Measurements from ENCODE around the gene GSTM1. TPM values are rescaled to one million over a fixed set of nuclear protein-coding genes. Genes with fewer than 3 reads are reported as not detected.

Gene GSTM1
- 10 to 100 TPM in 1 of 2 donors, not detected in 1; 28.5 TPM for total RNA-seq
- polyA plus RNA-seq (ENCODE audit: insufficient read length in 2 of 2): 1 to 10 TPM; 1.5 to 1.8 TPM
- long read RNA-seq, donor 1: 0 reads
- long read RNA-seq, donor 2: 0 reads
- long read RNA-seq, donor 3, transcript GSTM1-201 (8 exons, 1,161 nt): major isoform, 7 of 8 reads
- long read RNA-seq, donor 3, partial matches to known transcripts: 0 of 8 reads
- long read RNA-seq, donor 3, other reads (novel, unspliced or antisense): 0 of 8 reads
- long read RNA-seq, donor 4, transcript GSTM1-201 (8 exons, 1,161 nt): major isoform, 30 of 35 reads
- long read RNA-seq, donor 4, partial matches to known transcripts: 0 of 35 reads
- long read RNA-seq, donor 4, other reads (novel, unspliced or antisense): 0 of 35 reads

DNA sequence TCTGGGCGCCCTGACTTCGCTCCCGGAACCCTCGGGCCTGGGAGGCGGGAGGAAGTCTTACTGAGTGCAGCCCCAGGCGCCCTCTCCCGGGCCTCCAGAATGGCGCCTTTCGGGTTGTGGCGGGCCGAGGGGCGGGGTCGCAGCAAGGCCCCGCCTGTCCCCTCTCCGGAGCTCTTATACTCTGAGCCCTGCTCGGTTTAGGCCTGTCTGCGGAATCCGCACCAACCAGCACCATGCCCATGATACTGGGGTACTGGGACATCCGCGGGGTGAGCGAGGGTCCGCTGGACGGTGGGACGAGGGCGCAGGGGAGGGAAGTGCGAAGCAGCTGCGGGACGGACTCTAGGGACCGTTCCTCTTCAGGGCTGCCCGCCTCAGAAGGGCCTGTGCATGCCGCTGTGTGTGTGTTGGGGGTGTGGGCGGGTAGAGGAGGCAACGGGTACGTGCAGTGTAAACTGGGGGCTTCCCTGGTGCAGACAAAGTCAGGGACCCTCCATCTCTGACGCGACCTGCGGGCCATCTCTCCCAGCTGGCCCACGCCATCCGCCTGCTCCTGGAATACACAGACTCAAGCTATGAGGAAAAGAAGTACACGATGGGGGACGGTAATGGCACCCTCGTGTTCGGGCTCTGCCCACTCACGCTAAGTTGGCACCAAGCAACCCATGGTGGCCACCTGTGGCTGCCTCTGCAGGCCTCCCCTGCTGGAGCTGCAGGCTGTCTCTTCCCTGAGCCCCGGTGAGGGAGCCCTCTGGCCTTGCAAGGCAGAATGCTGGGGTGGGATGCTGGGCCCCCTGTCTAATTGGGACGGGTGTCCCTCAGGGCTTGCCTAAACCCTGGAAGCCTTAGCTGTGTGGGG, at the start of gene GSTM1:
Gene GSTM1, plus strand, starts transcription at position 177 of the 859 bp plus-strand sequence. Its CDS starts 57 bp downstream, at position 234.
- H3K9me3 ChIP-seq (ENCODE audit: control insufficient read depth, insufficient read depth, low read length): no peaks in the 10 kb centered on the region
- no peaks in the 10 kb centered on the region for H3K4me1 ChIP-seq (ENCODE audit: control insufficient read depth, insufficient read depth, low read length)
- DNase-seq (ENCODE audit: low read depth in 4 of 6, low spot score in 6 of 6): peak in 2 of 6 donors; percentile 75 to 86
- peak within 1 kb of the TSS; percentile 80 for H3K4me3 ChIP-seq (ENCODE audit: low read depth, low read length)
- H3K36me3 ChIP-seq (ENCODE audit: control insufficient read depth, insufficient read depth, low read length): peaks cover 5% of the 10 kb centered on the region
- H3K27me3 ChIP-seq (ENCODE audit: control insufficient read depth, insufficient read depth, low read length): no peaks in the 10 kb centered on the region
- no CpG with 5 or more reads among the region's 46 CpGs for WGBS (ENCODE audit: insufficient coverage)
- H3K27ac ChIP-seq (ENCODE audit: low read depth, low read length): peak within 1 kb of the TSS; percentile 89

DNA sequence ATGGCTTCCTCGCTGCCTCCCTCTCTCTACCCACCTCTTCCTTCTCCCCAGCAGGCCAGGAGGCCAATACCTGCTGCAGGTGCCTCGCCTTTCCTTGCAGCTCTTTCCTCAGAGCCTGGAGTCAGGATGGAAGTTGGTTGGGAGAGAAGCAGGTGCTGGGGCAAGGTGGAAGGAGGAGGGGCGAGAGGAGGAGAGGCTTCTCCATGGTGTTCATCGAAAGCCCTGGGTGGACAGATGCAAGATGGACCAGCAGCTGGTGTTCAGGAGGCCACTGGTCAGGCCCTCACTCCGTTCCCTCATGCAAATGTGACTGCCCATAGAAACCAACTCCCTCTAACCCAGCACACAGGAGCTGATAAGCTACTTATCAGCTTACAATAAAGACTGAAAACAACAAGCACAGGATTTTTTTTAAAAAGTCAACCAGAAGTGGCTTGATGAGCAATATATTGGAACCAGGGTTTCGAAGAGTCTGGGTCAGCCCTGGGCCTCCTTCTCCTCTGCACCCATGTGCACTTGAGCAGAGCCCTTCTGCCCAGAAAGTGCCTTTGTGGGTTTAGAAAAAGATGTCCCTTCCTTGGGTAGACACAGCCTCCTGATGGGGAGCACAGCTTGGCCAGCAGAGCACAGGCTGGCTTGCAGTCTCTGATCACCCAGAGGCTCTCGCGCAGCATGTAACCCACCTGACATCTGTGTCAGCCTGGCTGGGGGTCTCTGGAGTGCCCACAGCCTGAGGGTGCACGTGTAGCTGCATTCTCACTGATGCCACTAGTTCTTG, 48.4 kb upstream of the GSTM1 start:
- WGBS (ENCODE audit: insufficient coverage): 84% methylated on average over 5 of the region's 9 CpGs
- H3K27ac ChIP-seq (ENCODE audit: low read depth, low read length): no peak overlapping the region
- peaks cover 21% of the 10 kb centered on the region for H3K4me1 ChIP-seq (ENCODE audit: control insufficient read depth, insufficient read depth, low read length)
- H3K4me3 ChIP-seq (ENCODE audit: low read depth, low read length): no peak overlapping the region
- peaks cover 8% of the 10 kb centered on the region for H3K36me3 ChIP-seq (ENCODE audit: control insufficient read depth, insufficient read depth, low read length)
- peaks cover 3% of the 10 kb centered on the region for H3K27me3 ChIP-seq (ENCODE audit: control insufficient read depth, insufficient read depth, low read length)
- no peaks in the 10 kb centered on the region for H3K9me3 ChIP-seq (ENCODE audit: control insufficient read depth, insufficient read depth, low read length)
- no peak for DNase-seq (ENCODE audit: low read depth in 4 of 6, low spot score in 6 of 6)

DNA sequence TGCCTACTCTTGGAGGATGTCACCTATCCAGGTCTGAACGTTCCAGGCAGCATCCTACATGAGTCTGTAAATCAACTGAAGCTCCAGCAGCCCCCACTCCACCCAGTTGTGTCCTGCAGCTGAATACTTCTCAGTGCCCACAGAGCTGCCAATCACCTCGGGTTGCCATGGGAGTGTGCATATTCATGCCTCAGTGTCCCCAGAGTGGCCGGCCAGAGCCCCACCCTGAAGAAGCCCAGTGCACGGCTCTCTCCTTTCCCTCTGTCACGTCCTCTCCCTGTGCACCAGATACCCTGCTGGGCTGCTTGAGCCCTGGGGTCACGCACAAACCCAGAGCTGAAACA, 47.8 kb upstream of the GSTM1 start:
- DNase-seq (ENCODE audit: low read depth in 4 of 6, low spot score in 6 of 6): no peak

DNA sequence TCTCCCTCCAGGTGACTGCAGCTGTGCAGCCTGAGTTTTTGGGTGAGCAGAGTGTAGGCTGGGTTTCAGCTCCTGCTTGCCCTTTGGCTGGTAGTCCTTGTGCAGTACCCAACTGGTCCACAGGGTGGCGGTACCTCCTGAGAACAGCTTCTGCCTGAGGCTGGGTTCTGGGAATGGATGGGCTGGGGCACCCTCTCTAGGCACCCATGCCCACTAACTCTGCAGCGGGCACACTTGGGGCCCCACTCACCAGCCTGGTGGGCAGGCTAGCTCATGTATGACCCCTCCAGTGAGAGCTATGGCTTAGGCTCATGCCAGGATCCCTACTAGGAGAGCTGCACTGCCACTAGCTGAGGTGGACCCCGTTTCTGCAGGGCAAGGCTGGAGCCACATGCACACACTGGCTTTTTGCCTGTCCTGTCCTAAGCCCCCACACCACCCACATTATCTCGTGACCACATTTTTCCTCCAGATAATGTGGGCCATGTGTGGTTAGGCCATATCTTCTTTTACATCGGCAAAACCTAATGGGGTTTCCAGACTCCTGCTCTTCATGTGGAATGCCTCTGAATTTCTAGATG, 47.2 kb upstream of the GSTM1 start:
- Histone ChIP-seq H3K27ac (ENCODE audit: low read depth, low read length) (no peak overlapping the region), H3K9me3 (ENCODE audit: control insufficient read depth, insufficient read depth, low read length) (no peaks in the 10 kb centered on the region), H3K36me3 (ENCODE audit: control insufficient read depth, insufficient read depth, low read length) (peaks cover 4% of the 10 kb centered on the region), H3K4me1 (ENCODE audit: control insufficient read depth, insufficient read depth, low read length) (peaks cover 21% of the 10 kb centered on the region), H3K4me3 (ENCODE audit: low read depth, low read length) (no peak overlapping the region), H3K27me3 (ENCODE audit: control insufficient read depth, insufficient read depth, low read length) (peaks cover 3% of the 10 kb centered on the region)
- DNase-seq (ENCODE audit: low read depth in 4 of 6, low spot score in 6 of 6): peak in 2 of 6 donors; percentile 74 to 77
- WGBS (ENCODE audit: insufficient coverage): 56% methylated on average over 5 of the region's 5 CpGs

More for the DNA sequence above, 47.8 kb upstream of the GSTM1 start:
- H3K4me3 ChIP-seq (ENCODE audit: low read depth, low read length): no peak overlapping the region
- peaks cover 21% of the 10 kb centered on the region for H3K4me1 ChIP-seq (ENCODE audit: control insufficient read depth, insufficient read depth, low read length)
- H3K27ac ChIP-seq (ENCODE audit: low read depth, low read length): no peak overlapping the region
- peaks cover 7% of the 10 kb centered on the region for H3K36me3 ChIP-seq (ENCODE audit: control insufficient read depth, insufficient read depth, low read length)
- H3K9me3 ChIP-seq (ENCODE audit: control insufficient read depth, insufficient read depth, low read length): no peaks in the 10 kb centered on the region
- 42% methylated on average over 3 of the region's 6 CpGs for WGBS (ENCODE audit: insufficient coverage)
- H3K27me3 ChIP-seq (ENCODE audit: control insufficient read depth, insufficient read depth, low read length): peaks cover 3% of the 10 kb centered on the region

DNA sequence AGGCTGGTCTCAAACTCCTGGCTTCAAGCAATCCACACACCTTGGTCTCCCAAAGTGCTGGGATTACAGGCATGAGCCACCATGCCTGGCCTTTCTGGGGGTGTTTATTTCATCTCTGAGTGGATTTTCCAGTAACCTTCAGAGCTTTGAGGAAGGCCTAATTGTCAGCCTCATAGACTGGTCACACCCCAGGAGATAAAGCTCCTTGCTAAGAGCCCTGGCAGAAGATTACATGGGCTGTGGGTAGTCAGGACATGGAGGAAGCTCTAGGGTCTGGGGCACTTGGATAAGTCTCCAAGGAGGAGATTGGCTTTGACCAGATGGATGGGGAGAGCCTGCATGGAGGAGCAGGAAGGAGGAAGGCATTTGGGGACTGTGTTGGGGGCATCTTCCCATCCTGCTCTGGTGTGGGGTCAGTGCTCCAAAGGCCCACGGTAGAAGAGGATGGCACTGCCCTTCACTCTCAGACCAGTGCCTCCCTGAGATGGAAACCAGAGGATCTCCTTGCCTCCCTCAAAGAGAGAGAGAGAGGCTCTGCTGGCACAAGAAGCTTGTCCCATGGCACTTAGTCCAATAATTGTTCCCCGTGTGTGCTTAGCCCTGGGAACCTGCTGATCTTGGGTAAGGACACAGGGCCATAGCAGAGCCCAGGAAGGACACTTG, 46.4 kb upstream of the GSTM1 start:
- WGBS (ENCODE audit: insufficient coverage): 93% methylated on average over 2 of the region's 2 CpGs
- peaks cover 4% of the 10 kb centered on the region for H3K36me3 ChIP-seq (ENCODE audit: control insufficient read depth, insufficient read depth, low read length)
- H3K27me3 ChIP-seq (ENCODE audit: control insufficient read depth, insufficient read depth, low read length): peaks cover 3% of the 10 kb centered on the region
- no peak for DNase-seq (ENCODE audit: low read depth in 4 of 6, low spot score in 6 of 6)
- peaks cover 21% of the 10 kb centered on the region for H3K4me1 ChIP-seq (ENCODE audit: control insufficient read depth, insufficient read depth, low read length)
- H3K9me3 ChIP-seq (ENCODE audit: control insufficient read depth, insufficient read depth, low read length): no peaks in the 10 kb centered on the region
- no peak overlapping the region for H3K4me3 ChIP-seq (ENCODE audit: low read depth, low read length)
- H3K27ac ChIP-seq (ENCODE audit: low read depth, low read length): no peak overlapping the region

DNA sequence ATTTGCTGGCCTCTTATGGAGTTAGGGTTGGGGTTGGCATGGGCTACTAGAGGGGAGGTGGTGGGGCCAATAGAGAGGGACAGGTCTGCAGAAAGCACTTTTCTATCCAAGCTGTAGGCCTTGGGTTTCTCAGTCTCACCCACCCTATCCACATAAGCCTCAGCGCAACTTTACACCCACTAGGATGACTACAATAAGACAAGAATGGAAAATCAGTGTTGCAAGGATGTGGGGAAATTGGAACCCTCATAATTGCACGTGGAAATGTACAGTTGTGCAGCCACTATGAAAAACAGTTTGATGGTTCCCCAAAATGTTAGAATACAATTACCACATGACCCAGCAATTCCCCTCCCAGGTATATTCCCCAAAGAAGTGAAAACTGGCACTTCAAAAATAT, 45.8 kb upstream of the GSTM1 start:
- Histone ChIP-seq H3K4me1 (ENCODE audit: control insufficient read depth, insufficient read depth, low read length) (peaks cover 21% of the 10 kb centered on the region), H3K27ac (ENCODE audit: low read depth, low read length) (no peak overlapping the region), H3K36me3 (ENCODE audit: control insufficient read depth, insufficient read depth, low read length) (peaks cover 4% of the 10 kb centered on the region), H3K27me3 (ENCODE audit: control insufficient read depth, insufficient read depth, low read length) (peaks cover 3% of the 10 kb centered on the region), H3K4me3 (ENCODE audit: low read depth, low read length) (no peak overlapping the region), H3K9me3 (ENCODE audit: control insufficient read depth, insufficient read depth, low read length) (no peaks in the 10 kb centered on the region)
- DNase-seq (ENCODE audit: low read depth in 4 of 6, low spot score in 6 of 6): no peak
- no CpG with 5 or more reads among the region's 2 CpGs for WGBS (ENCODE audit: insufficient coverage)

DNA sequence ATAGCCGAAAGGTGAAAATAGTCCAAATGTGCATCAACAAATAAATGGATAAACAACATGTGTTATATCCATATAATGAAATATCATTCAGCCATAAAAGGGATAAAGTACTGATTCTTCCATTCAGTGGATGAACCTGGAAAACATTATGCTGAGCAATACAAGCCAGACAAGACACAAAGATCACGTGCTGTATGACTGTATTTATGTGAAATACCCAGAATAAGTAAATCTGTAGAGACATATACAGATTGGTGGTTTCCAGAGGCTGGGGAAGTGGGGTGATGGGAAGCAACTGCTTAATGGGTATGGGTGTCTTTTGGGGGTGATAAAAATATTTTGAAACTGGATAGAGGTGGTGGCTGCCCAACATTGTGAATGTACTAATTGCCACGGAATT, 45.0 kb upstream of the GSTM1 start:
- Histone ChIP-seq H3K4me1 (ENCODE audit: control insufficient read depth, insufficient read depth, low read length) (peaks cover 21% of the 10 kb centered on the region), H3K4me3 (ENCODE audit: low read depth, low read length) (no peak overlapping the region), H3K36me3 (ENCODE audit: control insufficient read depth, insufficient read depth, low read length) (peaks cover 4% of the 10 kb centered on the region), H3K27ac (ENCODE audit: low read depth, low read length) (no peak overlapping the region), H3K27me3 (ENCODE audit: control insufficient read depth, insufficient read depth, low read length) (peaks cover 3% of the 10 kb centered on the region), H3K9me3 (ENCODE audit: control insufficient read depth, insufficient read depth, low read length) (no peaks in the 10 kb centered on the region)
- no peak for DNase-seq (ENCODE audit: low read depth in 4 of 6, low spot score in 6 of 6)
- 20% methylated on average over 1 of the region's 3 CpGs for WGBS (ENCODE audit: insufficient coverage)

DNA sequence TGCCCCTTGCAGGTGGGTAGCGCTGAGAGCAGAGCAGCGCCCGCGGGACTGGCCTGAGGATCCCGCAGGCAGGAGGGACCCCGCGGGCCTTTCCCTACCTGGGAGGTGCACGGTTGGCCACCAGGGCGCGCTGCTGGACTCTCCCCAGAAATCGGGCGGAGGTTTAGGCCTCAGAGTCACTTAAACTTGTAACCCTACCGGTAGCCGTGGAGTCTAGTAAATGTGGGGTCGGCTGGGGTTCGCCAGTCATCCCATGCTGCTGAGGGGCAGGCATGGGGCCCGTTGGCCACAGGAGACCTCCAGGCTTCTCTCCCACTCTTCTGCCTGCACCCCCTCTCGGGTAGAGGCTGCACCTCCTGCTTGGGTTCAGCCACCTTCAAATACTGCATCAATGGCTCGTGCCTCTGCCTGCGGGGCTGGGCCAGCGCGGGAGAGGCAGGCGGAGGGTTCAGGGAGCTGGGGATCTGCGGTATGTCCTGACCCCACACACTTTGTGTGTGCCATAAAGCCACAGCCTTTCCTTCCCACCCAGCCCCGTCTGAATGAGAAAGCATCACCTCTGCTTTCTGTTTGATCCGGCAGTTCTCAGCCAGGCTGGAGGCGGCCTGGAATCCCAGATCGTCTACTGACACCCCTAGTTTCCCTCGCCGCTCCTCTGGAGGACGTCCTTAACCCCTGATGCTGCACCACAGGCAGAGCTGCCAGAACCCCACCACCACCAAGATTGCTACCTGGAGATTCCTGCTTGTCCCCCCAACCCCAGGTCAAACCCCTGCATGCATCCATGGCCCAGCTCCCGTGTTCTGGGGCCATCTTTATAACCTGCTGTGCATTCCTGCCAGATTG, 44.0 kb upstream of the GSTM1 start:
- Histone ChIP-seq H3K27ac (ENCODE audit: low read depth, low read length) (peak overlapping the region; percentile 25), H3K27me3 (ENCODE audit: control insufficient read depth, insufficient read depth, low read length) (peaks cover 3% of the 10 kb centered on the region), H3K4me1 (ENCODE audit: control insufficient read depth, insufficient read depth, low read length) (peaks cover 21% of the 10 kb centered on the region), H3K9me3 (ENCODE audit: control insufficient read depth, insufficient read depth, low read length) (no peaks in the 10 kb centered on the region), H3K36me3 (ENCODE audit: control insufficient read depth, insufficient read depth, low read length) (peaks cover 4% of the 10 kb centered on the region), H3K4me3 (ENCODE audit: low read depth, low read length) (no peak overlapping the region)
- DNase-seq (ENCODE audit: low read depth in 4 of 6, low spot score in 6 of 6): peak in 2 of 6 donors; percentile 51 to 75
- 30% methylated on average over 26 of the region's 32 CpGs for WGBS (ENCODE audit: insufficient coverage)
